WTC11 (cell line): ENCODE measurements around the gene TCF12. TPM values are rescaled to one million over a fixed set of nuclear protein-coding genes. Genes with fewer than 3 reads are reported as not detected.

ENCODE experiments used
- ATAC-seq: fragments of 200-7000 bp; cut with Tn5 transposase; 2 replicates; pipeline ENCODE4 v1.10.0; 2021; ENCODE audit warnings: mild to moderate bottlenecking, moderate library complexity
- CTCF ChIA-PET: fragments of 300-600 bp; sonication (Branson Sonifier 250); formaldehyde crosslinking; loops from one replicate; lab custom pipeline; 2021; ENCODE audit warnings: antibody characterized with exemption; lab: Charles Lee
- POLR2A ChIA-PET: fragments of 350-600 bp; sonication (Branson Sonifier 250); formaldehyde crosslinking; loops from one replicate; lab custom pipeline; 2021; ENCODE audit warnings: antibody characterized with exemption; lab: Charles Lee
- DNase-seq: peaks from one replicate; pipeline ENCODE4 v3.0.0; 2021; ENCODE audit warnings: low spot score
- H3K27ac Mint-ChIP-seq: 2 replicates; pipeline ENCODE4 v1.8.0; 2021; ENCODE audit warnings: mixed read lengths
- H3K27me3 Mint-ChIP-seq: 2 replicates; pipeline ENCODE4 v1.8.0; 2021; ENCODE audit warnings: low read depth, mild to moderate bottlenecking, moderate library complexity, mixed read lengths
- H3K36me3 Mint-ChIP-seq: 2 replicates; pipeline ENCODE4 v1.8.0; 2021; ENCODE audit warnings: mixed read lengths
- H3K4me1 Mint-ChIP-seq: 2 replicates; pipeline ENCODE4 v1.8.0; 2022; ENCODE audit warnings: mixed read lengths
- H3K4me3 Mint-ChIP-seq: 2 replicates; pipeline ENCODE4 v1.8.0; 2021; ENCODE audit warnings: mild to moderate bottlenecking, moderate library complexity, mixed read lengths
- H3K9me3 Mint-ChIP-seq: 2 replicates; pipeline ENCODE4 v1.8.0; 2021; ENCODE audit warnings: mixed read lengths
- CREB1 ChIP-seq: sonication (generic); formaldehyde crosslinking; IDR thresholded peaks from 2 replicates; pipeline ENCODE4 v1.8.0; 2023; ENCODE audit warnings: mild to moderate bottlenecking, missing genetic modification reagents
- E2F4 ChIP-seq: sonication (generic); formaldehyde crosslinking; IDR thresholded peaks from 2 replicates; pipeline ENCODE4 v1.8.1; 2022; ENCODE audit warnings: low read depth, mild to moderate bottlenecking, moderate library complexity, missing genetic modification reagents, borderline replicate concordance
- EMX1 ChIP-seq: fragments of 250-450 bp; sonication (Bioruptor Pico); IDR thresholded peaks from 2 replicates; pipeline ENCODE4 v1.8.0; 2021; ENCODE audit warnings: mild to moderate bottlenecking
- GABPB1 ChIP-seq: sonication (generic); formaldehyde crosslinking; IDR thresholded peaks from 2 replicates; pipeline ENCODE4 v1.8.1; 2023; ENCODE audit warnings: mild to moderate bottlenecking, missing genetic modification reagents
- GTF2I ChIP-seq: fragments of 250-450 bp; sonication (Bioruptor Pico); conservative IDR thresholded peaks from 2 replicates; pipeline ENCODE4 v1.4.0; 2021; ENCODE audit warnings: mild to moderate bottlenecking
- HMGA2 ChIP-seq: fragments of 250-450 bp; sonication (Bioruptor Pico); IDR thresholded peaks from 2 replicates; pipeline ENCODE4 v1.4.0; 2021; ENCODE audit warnings: mild to moderate bottlenecking, moderate library complexity
- MXD4 ChIP-seq: fragments of 250-450 bp; sonication (Bioruptor Pico); IDR thresholded peaks from 2 replicates; pipeline ENCODE4 v1.8.0; 2021; ENCODE audit warnings: mild to moderate bottlenecking, moderate library complexity, borderline replicate concordance
- NFATC4 ChIP-seq: fragments of 250-450 bp; sonication (Bioruptor Pico); IDR thresholded peaks from 2 replicates; pipeline ENCODE4 v1.9.0; 2021; ENCODE audit warnings: mild to moderate bottlenecking
- NR3C1 ChIP-seq: sonication (generic); formaldehyde crosslinking; conservative IDR thresholded peaks from 2 replicates; pipeline ENCODE4 v1.8.1; 2023; ENCODE audit warnings: low read depth, mild to moderate bottlenecking, missing genetic modification reagents
- RELA ChIP-seq: sonication (generic); formaldehyde crosslinking; IDR thresholded peaks from 2 replicates; pipeline ENCODE4 v1.8.1; 2022; ENCODE audit warnings: missing genetic modification reagents, mild to moderate bottlenecking, borderline replicate concordance
- TEAD4 ChIP-seq: sonication (generic); formaldehyde crosslinking; IDR thresholded peaks from 2 replicates; pipeline ENCODE4 v1.8.0; 2022; ENCODE audit warnings: mild to moderate bottlenecking, missing genetic modification reagents
- ZNF121 ChIP-seq: sonication (generic); formaldehyde crosslinking; IDR thresholded peaks from 2 replicates; pipeline ENCODE4 v1.8.0; 2023; ENCODE audit warnings: missing genetic modification reagents
- ZNF317 ChIP-seq: sonication (generic); formaldehyde crosslinking; IDR thresholded peaks from 2 replicates; pipeline ENCODE4 v1.8.1; 2023; ENCODE audit warnings: low read depth, mild to moderate bottlenecking, moderate library complexity, missing genetic modification reagents, borderline replicate concordance
- total RNA-seq: library from RNA; stranded (reverse); gene quantifications from 3 replicates; pipeline ENCODE4 v1.2.3, GENCODE V29; 2021
- TF ChIP-seq, protein P1 (sequence below): sonication (generic); formaldehyde crosslinking; IDR thresholded peaks from 2 replicates; pipeline ENCODE4 v1.8.1; 2023; ENCODE audit warnings: mild to moderate bottlenecking, moderate library complexity, missing genetic modification reagents
- TF ChIP-seq, protein P2 (sequence below): fragments of 250-450 bp; sonication (Bioruptor Pico); IDR thresholded peaks from 2 replicates; pipeline ENCODE4 v2.1.2; 2022; ENCODE audit warnings: mild to moderate bottlenecking, moderate library complexity
- TF ChIP-seq, protein P3 (sequence below): sonication (generic); formaldehyde crosslinking; IDR thresholded peaks from 2 replicates; pipeline ENCODE4 v1.8.0; 2023; ENCODE audit warnings: mild to moderate bottlenecking, missing genetic modification reagents

Gene TCF12
- total RNA-seq, 1 experiment from 2014 or later: 73.2 TPM

DNA sequence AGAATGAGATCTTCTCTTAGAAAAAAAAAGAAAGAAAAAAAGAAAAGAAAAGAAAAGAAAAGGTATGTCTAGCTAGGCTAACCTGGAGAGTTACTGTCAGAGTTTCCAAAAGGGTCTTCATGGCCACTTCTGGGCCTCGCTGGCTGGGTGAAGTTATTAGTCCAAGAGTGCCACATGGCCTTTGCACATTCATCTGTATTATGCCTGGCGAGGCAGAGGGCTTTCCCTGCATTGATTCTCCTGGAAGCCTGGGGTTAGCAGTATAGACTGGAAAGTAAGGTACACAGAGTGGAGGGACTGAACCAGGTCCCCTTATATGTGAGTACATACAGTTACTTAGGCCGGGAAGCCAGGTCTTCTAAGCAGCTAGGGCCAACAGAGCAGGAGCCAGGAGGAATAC lies 403.0 kb downstream of the TCF12 start (continued):
- TF ChIP-seq, protein P1, sequence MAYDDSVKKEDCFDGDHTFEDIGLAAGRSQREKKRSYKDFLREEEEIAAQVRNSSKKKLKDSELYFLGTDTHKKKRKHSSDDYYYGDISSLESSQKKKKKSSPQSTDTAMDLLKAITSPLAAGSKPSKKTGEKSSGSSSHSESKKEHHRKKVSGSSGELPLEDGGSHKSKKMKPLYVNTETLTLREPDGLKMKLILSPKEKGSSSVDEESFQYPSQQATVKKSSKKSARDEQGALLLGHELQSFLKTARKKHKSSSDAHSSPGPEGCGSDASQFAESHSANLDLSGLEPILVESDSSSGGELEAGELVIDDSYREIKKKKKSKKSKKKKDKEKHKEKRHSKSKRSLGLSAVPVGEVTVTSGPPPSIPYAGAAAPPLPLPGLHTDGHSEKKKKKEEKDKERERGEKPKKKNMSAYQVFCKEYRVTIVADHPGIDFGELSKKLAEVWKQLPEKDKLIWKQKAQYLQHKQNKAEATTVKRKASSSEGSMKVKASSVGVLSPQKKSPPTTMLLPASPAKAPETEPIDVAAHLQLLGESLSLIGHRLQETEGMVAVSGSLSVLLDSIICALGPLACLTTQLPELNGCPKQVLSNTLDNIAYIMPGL (CRISPR knock-in tag): no peak
- no peak for TF ChIP-seq NR3C1
- TF ChIP-seq, protein P2, sequence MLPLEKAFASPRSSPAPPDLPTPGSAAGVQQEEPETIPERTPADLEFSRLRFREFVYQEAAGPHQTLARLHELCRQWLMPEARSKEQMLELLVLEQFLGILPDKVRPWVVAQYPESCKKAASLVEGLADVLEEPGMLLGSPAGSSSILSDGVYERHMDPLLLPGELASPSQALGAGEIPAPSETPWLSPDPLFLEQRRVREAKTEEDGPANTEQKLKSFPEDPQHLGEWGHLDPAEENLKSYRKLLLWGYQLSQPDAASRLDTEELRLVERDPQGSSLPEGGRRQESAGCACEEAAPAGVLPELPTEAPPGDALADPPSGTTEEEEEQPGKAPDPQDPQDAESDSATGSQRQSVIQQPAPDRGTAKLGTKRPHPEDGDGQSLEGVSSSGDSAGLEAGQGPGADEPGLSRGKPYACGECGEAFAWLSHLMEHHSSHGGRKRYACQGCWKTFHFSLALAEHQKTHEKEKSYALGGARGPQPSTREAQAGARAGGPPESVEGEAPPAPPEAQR: no peak

DNA sequence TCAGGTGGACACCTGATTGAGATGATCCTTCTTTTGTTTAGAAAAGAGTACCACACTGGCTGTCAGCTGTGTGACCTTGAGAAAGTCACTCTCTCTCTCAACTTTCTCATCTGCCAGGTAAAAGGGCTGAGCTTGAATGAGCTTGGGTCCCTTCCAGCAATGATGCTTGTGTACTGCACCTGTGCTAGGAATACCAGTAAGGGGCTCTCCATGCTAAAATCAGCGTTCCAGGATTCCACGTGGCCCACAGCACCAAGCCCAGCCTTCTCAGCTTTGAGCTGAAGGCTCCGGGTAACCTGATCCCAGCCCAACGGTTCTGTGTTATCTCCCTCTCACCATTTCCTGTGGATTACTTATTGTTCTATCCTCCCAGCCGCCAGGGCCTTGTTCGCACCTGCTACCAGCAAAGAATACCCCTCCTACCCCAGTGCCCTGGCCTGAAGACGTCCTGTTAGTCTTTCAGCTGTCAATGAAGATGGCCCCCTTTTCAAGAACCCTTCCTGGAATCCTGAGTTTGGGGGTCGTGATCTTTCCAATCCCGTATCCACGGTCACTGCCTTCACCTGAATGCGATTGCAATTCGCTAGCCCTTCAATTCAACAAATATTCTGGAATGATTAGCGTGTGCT lies 403.6 kb downstream of the TCF12 start:
- peaks cover 44% of the 10 kb centered on the region for H3K4me1 Mint-ChIP-seq
- peak; percentile 60 for ATAC-seq
- H3K4me3 Mint-ChIP-seq: no peak overlapping the region
- CTCF ChIA-PET: interaction anchor here (0.6 to 1.6 kb wide), 8 partner anchors 13 to 237 kb away, joined by 3 to 18 read pairs (median 4); no protein-coding TSS in a partner anchor
- H3K9me3 Mint-ChIP-seq: no peaks in the 10 kb centered on the region
- no peak overlapping the region for H3K27ac Mint-ChIP-seq
- TF ChIP-seq EMX1 (CRISPR knock-in tag) (no peak), ZNF121 (peak; percentile 70)
- no peaks in the 10 kb centered on the region; the same call in 1 of the 2 replicates for H3K27me3 Mint-ChIP-seq
- no peaks in the 10 kb centered on the region for H3K36me3 Mint-ChIP-seq
- DNase-seq: no peak
- POLR2A ChIA-PET: no interaction called here

DNA sequence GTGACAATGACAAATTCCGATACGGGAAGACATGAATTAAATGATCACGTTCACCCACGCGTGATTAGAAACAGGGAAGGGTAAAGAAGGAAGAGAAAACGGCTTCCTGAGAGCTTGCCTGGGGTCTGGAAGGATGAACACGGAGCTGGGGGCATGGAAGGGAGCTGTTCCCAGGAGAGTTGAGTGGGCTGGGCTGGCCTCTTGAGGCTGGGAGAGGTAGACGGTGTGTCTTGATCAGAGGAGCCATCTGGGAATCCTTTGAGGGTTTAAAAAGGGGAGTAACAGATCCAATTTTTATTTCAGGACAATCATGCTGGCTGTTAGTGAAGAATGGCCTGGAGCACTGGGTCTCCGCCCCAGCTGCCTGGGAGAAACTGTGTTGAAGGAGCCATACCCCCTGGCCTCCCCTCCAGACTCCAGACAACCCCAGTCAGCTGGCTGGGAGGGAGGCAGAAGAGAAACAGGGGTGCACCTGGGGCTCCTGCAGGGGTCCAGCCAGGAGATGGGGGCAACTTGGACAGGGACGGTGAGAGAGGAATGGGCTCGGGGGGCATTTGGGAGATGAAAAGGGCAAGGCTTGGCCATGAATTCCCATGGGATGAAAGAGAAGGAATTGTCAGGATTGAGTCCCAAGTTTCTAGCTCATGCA lies 404.3 kb downstream of the TCF12 start:
- Mint-ChIP-seq H3K4me1 (peaks cover 44% of the 10 kb centered on the region), H3K9me3 (no peaks in the 10 kb centered on the region), H3K27ac (no peak overlapping the region), H3K36me3 (no peaks in the 10 kb centered on the region), H3K27me3 (no peaks in the 10 kb centered on the region), H3K4me3 (no peak overlapping the region)
- POLR2A ChIA-PET: no interaction called here
- ATAC-seq: no peak
- CTCF ChIA-PET: interaction anchor here (1.0 to 1.6 kb wide), 8 partner anchors 14 to 511 kb away, joined by 3 to 18 read pairs (median 4); no protein-coding TSS in a partner anchor
- no peak for DNase-seq
- TF ChIP-seq ZNF121 (no peak), NFATC4 (CRISPR knock-in tag) (no peak), GABPB1 (no peak), CREB1 (CRISPR knock-in tag) (no peak), GTF2I (CRISPR knock-in tag) (no peak), RELA (CRISPR knock-in tag) (no peak)
- TF ChIP-seq, protein P3, sequence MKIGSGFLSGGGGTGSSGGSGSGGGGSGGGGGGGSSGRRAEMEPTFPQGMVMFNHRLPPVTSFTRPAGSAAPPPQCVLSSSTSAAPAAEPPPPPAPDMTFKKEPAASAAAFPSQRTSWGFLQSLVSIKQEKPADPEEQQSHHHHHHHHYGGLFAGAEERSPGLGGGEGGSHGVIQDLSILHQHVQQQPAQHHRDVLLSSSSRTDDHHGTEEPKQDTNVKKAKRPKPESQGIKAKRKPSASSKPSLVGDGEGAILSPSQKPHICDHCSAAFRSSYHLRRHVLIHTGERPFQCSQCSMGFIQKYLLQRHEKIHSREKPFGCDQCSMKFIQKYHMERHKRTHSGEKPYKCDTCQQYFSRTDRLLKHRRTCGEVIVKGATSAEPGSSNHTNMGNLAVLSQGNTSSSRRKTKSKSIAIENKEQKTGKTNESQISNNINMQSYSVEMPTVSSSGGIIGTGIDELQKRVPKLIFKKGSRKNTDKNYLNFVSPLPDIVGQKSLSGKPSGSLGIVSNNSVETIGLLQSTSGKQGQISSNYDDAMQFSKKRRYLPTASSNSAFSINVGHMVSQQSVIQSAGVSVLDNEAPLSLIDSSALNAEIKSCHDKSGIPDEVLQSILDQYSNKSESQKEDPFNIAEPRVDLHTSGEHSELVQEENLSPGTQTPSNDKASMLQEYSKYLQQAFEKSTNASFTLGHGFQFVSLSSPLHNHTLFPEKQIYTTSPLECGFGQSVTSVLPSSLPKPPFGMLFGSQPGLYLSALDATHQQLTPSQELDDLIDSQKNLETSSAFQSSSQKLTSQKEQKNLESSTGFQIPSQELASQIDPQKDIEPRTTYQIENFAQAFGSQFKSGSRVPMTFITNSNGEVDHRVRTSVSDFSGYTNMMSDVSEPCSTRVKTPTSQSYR (CRISPR knock-in tag): no peak

DNA sequence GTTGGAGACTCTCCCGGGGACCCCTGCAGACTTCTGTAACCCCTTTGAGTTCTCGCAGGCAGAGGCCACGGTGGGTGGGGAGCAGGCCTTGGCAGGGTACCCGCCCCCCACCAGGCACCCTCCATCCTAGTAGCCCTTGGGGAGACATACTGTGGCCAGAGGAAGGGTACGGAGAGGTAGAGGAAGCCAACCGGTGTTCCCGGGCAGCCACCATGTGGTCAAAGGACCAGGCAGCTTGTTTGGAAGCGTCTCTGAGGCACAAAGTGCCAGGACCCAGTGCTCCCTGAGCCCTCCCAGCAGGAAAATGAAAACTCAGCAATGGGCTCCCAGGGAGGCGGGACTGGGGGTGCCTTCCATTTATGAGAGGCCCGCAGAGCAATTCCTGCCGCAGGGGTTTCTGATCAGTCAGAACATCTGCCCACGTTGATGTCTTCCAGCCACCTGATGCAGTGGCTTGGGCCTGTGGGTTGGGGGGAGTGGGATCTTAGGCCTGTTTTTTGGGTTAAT lies 404.9 kb downstream of the TCF12 start:
- POLR2A ChIA-PET: no interaction called here
- no peak overlapping the region for H3K27ac Mint-ChIP-seq
- no peaks in the 10 kb centered on the region for H3K36me3 Mint-ChIP-seq

More for the DNA sequence above, 404.9 kb downstream of the TCF12 start:
- H3K4me3 Mint-ChIP-seq: no peak overlapping the region
- DNase-seq: no peak
- no peak for ATAC-seq
- H3K9me3 Mint-ChIP-seq: no peaks in the 10 kb centered on the region
- no peaks in the 10 kb centered on the region for H3K27me3 Mint-ChIP-seq
- H3K4me1 Mint-ChIP-seq: peaks cover 44% of the 10 kb centered on the region
- CTCF ChIA-PET: interaction anchor here (1.0 to 1.9 kb wide), 6 partner anchors 14 to 511 kb away, joined by 3 to 6 read pairs (median 4); no protein-coding TSS in a partner anchor
- TF ChIP-seq E2F4 (CRISPR knock-in tag): no peak
- no peak for TF ChIP-seq MXD4
- no peak for TF ChIP-seq TEAD4
- no peak for TF ChIP-seq EMX1 (CRISPR knock-in tag)
- TF ChIP-seq, protein P2: no peak
- no peak for TF ChIP-seq ZNF317 (CRISPR knock-in tag)
- no peak for TF ChIP-seq HMGA2 (CRISPR knock-in tag)
